B cell (primary cell): ENCODE data around the gene AP3B2. TPM values are rescaled to one million over a fixed set of nuclear protein-coding genes. Genes with fewer than 3 reads are reported as not detected.

Experiments
- ATAC-seq: fragments of 200-7000 bp; cut with Tn5 transposase; one replicate; pipeline ENCODE4 v1.10.0; 2021; ENCODE audit warnings: low read depth, mild to moderate bottlenecking, moderate number of reproducible peaks, moderate library complexity
- CTCF ChIA-PET: fragments of 350-600 bp; sonication (Branson Sonifier 250); formaldehyde crosslinking; loops from one replicate; lab custom pipeline; 2021; ENCODE audit warnings: antibody characterized with exemption, inconsistent platforms; lab: Charles Lee
- POLR2A ChIA-PET: fragments of 350-600 bp; sonication (Branson Sonifier 250); formaldehyde crosslinking; loops from one replicate; lab custom pipeline; 2021; ENCODE audit warnings: antibody characterized with exemption; lab: Charles Lee
- DNase-seq: peaks from one replicate; pipeline ENCODE4 v3.0.0; 2013
- H2AFZ ChIP-seq: 2 replicates; pipeline ENCODE4 v1.6.1; 2012; ENCODE audit warnings: mild to moderate bottlenecking, low read depth, low read length; ENCODE audit not compliant: insufficient read depth, poor library complexity, severe bottlenecking
- H3K27ac ChIP-seq, 2 donors: 1 replicate in 1 of 2; 2 replicates in 1 of 2; pipeline ENCODE4 v1.5.1; 2012 to 2013; ENCODE audit warnings: low read length in 2 of 2, mild to moderate bottlenecking in 2 of 2, moderate library complexity in 1 of 2
- H3K27me3 ChIP-seq, 4 experiments: fragments of 200-600 bp in 1 of 4; sonication (generic) in 1 of 4; replicated peaks in 1 of 4; 1 replicate in 2 of 4; 2 replicates in 2 of 4; pipeline versions ENCODE4 v1.6.1 to v1.7.0; 2013 to 2016; ENCODE audit warnings: low read length in 3 of 4, mild to moderate bottlenecking in 2 of 4, mixed read lengths in 1 of 4, moderate library complexity in 1 of 4; ENCODE audit not compliant: insufficient read depth in 4 of 4, control insufficient read depth in 3 of 4; ENCODE audit errors: control extremely low read depth in 1 of 4
- H3K36me3 ChIP-seq, 2 experiments: replicated peaks in 1 of 2; 1 replicate in 1 of 2; 2 replicates in 1 of 2; pipeline versions ENCODE4 v1.6.1 to v1.7.1; 2013; ENCODE audit warnings: low read length in 1 of 2; ENCODE audit not compliant: insufficient read depth in 2 of 2, control insufficient read depth in 1 of 2; ENCODE audit errors: control extremely low read depth in 1 of 2, extremely low read depth in 1 of 2
- H3K4me1 ChIP-seq, 2 donors: fragments of 200-600 bp in 1 of 2; sonication (generic) in 1 of 2; 1 replicate in 1 of 2; 2 replicates in 1 of 2; pipeline versions ENCODE4 v1.5.1 to v1.6.1; 2013 to 2017; ENCODE audit warnings: low read length in 2 of 2; ENCODE audit not compliant: control insufficient read depth in 2 of 2, insufficient read depth in 2 of 2
- H3K4me2 ChIP-seq: replicated peaks from 2 replicates; pipeline ENCODE3; 2012; ENCODE audit warnings: mild to moderate bottlenecking, low read depth, low read length; ENCODE audit not compliant: poor library complexity, severe bottlenecking
- H3K4me3 ChIP-seq, 5 experiments: fragments of 200-600 bp in 1 of 5; sonication (generic) in 1 of 5; 1 replicate in 3 of 5; 2 replicates in 2 of 5; pipeline versions ENCODE4 v1.5.1 to v1.7.0; 2011 to 2016; ENCODE audit warnings: low read length in 4 of 5, mild to moderate bottlenecking in 4 of 5, low read depth in 2 of 5, control low read depth in 1 of 5, moderate library complexity in 1 of 5; ENCODE audit not compliant: insufficient read depth in 1 of 5; ENCODE audit errors: control extremely low read depth in 1 of 5, extremely low read depth in 1 of 5
- H3K79me2 ChIP-seq: fragments of 200-600 bp; sonication (generic); one replicate; pipeline ENCODE4 v1.6.0; 2016; ENCODE audit warnings: low read length; ENCODE audit not compliant: control insufficient read depth, insufficient read depth
- H3K9ac ChIP-seq: fragments of 200-600 bp; sonication (generic); 2 replicates; pipeline ENCODE4 v1.6.1; 2017; ENCODE audit warnings: mild to moderate bottlenecking, low read length, moderate library complexity
- H3K9me3 ChIP-seq, 3 donors: one replicate each; pipeline versions ENCODE4 v1.6.1 to v1.7.1; 2013; ENCODE audit warnings: low read length in 2 of 3; ENCODE audit not compliant: control insufficient read depth in 2 of 3, insufficient read depth in 1 of 3; ENCODE audit errors: control extremely low read depth in 1 of 3
- H4K20me1 ChIP-seq: 2 replicates; pipeline ENCODE4 v1.6.0; 2012; ENCODE audit warnings: mild to moderate bottlenecking, low read length; ENCODE audit not compliant: insufficient read depth, control insufficient read depth, poor library complexity, severe bottlenecking
- H3K27ac Mint-ChIP-seq: one replicate; pipeline ENCODE4 v1.8.0; 2021; ENCODE audit warnings: mixed read lengths
- H3K27me3 Mint-ChIP-seq: one replicate; pipeline ENCODE4 v1.8.0; 2021; ENCODE audit warnings: mixed read lengths
- H3K4me1 Mint-ChIP-seq: one replicate; pipeline ENCODE4 v1.8.0; 2021; ENCODE audit warnings: mixed read lengths
- H3K4me3 Mint-ChIP-seq: one replicate; pipeline ENCODE4 v1.8.0; 2021; ENCODE audit warnings: mixed read lengths
- H3K9me3 Mint-ChIP-seq: one replicate; pipeline ENCODE4 v1.8.0; 2022; ENCODE audit warnings: mixed read lengths; ENCODE audit not compliant: insufficient read depth
- EZH2 ChIP-seq: IDR thresholded peaks from 2 replicates; pipeline ENCODE4 v1.6.1; 2012; ENCODE audit warnings: borderline replicate concordance, low read depth, mild to moderate bottlenecking, moderate library complexity, low read length; ENCODE audit not compliant: insufficient read depth, poor library complexity, severe bottlenecking
- WGBS: methylation state at CpG from one replicate; pipeline ENCODE4 v1.1.5; 2013; ENCODE audit warnings: missing lambda C conversion rate; ENCODE audit not compliant: insufficient coverage; 5-methylcytosine and 5-hydroxymethylcytosine counted together
- intact Hi-C: fragments of 100-400 bp; cut with micrococcal nuclease; formaldehyde crosslinking; loops from one replicate; pipeline ENCODE4 v1.10.0; 2022
- polyA plus RNA-seq: library from polyadenylated mRNA; depleted of rRNA; stranded (reverse); fragments of >200 nt; gene quantifications from 2 replicates; pipeline ENCODE4 v1.2.3, GENCODE V29; 2012
- total RNA-seq, 2 donors: library from RNA; stranded (reverse); fragments of 120-200 nt in 1 of 2; gene quantifications; 1 replicate in 1 of 2; 2 replicates in 1 of 2; pipeline versions ENCODE4 v1.2.3 to v1.2.4, GENCODE V29; 2013 to 2022
- TF ChIP-seq, protein P1 (sequence below): fragments of 200-600 bp; IDR thresholded peaks from one replicate; pipeline ENCODE4 v1.8.0; 2022; ENCODE audit warnings: antibody characterized with exemption, mild to moderate bottlenecking

Gene AP3B2
- total and polyA plus RNA-seq, 2 donors (not counting 1 experiment from before 2014, with no cell fraction given): 0.15 to 0.37 TPM

- H3K79me2 ChIP-seq: no peaks in the 10 kb centered on the region
- intact Hi-C loops: no loop called here
- no peaks in the 10 kb centered on the region for H4K20me1 ChIP-seq
- CTCF ChIA-PET: interaction anchor here (0.6 kb wide), 1 partner anchor 26 kb away, joined by 4 read pairs; no protein-coding TSS in a partner anchor
- POLR2A ChIA-PET: no interaction called here
- H3K27ac ChIP-seq: no peak overlapping the region
- no peaks in the 10 kb centered on the region for H3K9me3 ChIP-seq
- no peak overlapping the region for H3K9ac ChIP-seq
- no peaks in the 10 kb centered on the region for H3K4me1 ChIP-seq
- H3K4me2 ChIP-seq: no peak overlapping the region
- DNase-seq (no peak), ATAC-seq (no peak)
- TF ChIP-seq, protein P1, sequence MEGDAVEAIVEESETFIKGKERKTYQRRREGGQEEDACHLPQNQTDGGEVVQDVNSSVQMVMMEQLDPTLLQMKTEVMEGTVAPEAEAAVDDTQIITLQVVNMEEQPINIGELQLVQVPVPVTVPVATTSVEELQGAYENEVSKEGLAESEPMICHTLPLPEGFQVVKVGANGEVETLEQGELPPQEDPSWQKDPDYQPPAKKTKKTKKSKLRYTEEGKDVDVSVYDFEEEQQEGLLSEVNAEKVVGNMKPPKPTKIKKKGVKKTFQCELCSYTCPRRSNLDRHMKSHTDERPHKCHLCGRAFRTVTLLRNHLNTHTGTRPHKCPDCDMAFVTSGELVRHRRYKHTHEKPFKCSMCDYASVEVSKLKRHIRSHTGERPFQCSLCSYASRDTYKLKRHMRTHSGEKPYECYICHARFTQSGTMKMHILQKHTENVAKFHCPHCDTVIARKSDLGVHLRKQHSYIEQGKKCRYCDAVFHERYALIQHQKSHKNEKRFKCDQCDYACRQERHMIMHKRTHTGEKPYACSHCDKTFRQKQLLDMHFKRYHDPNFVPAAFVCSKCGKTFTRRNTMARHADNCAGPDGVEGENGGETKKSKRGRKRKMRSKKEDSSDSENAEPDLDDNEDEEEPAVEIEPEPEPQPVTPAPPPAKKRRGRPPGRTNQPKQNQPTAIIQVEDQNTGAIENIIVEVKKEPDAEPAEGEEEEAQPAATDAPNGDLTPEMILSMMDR: no peak
- TF ChIP-seq EZH2: no peak
- no peak overlapping the region for H2AFZ ChIP-seq
- peaks cover 0 to 28% (median 4%) of the 10 kb centered on the region in 4 experiments for H3K27me3 ChIP-seq
- H3K4me1 Mint-ChIP-seq: no peaks in the 10 kb centered on the region
- no peaks in the 10 kb centered on the region for H3K36me3 ChIP-seq
- H3K27me3 Mint-ChIP-seq: peaks cover 45% of the 10 kb centered on the region
- H3K4me3 Mint-ChIP-seq: no peak overlapping the region
- no peak overlapping the region for H3K27ac Mint-ChIP-seq
- no peak overlapping the region for H3K4me3 ChIP-seq
- no peaks in the 10 kb centered on the region for H3K9me3 Mint-ChIP-seq
- 54% methylated on average over 2 of the region's 2 CpGs for WGBS
Measured at GRCh38 chr15:82635798-82636197, 73.9 kb downstream of the AP3B2 start.

DNA sequence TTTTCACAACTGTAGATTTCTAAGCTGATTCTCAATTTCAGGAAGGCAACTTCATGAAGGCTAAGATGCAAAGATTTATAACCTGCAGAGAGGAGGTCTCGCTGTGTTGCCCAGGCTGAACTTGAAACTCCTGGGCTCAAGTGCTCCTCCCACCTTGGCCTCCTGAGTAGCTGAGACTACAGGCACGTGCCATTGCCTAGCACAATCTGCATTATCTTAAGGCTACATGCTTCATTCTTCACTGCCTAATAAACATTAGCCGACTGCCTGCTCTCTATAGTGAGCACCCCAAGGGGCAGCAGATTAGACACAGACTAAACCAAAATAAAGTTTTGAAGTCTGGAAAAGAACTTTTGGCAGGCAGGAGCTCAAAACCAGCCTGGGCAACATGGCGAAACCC is 79.6 kb downstream of the AP3B2 start:
- DNase-seq: no peak
- ChIA-PET CTCF (no interaction called here), POLR2A (no interaction called here)
- intact Hi-C loops: no loop called here
- no peak overlapping the region for H3K9ac ChIP-seq
- H3K79me2 ChIP-seq: no peaks in the 10 kb centered on the region
- Mint-ChIP-seq H3K9me3 (no peaks in the 10 kb centered on the region), H3K27ac (no peak overlapping the region), H3K27me3 (peaks cover 8% of the 10 kb centered on the region), H3K4me1 (no peaks in the 10 kb centered on the region), H3K4me3 (no peak overlapping the region)
- H3K36me3 ChIP-seq: no peaks in the 10 kb centered on the region
- H3K4me2 ChIP-seq: no peak overlapping the region
- H3K27ac ChIP-seq: no peak overlapping the region
- no peak for TF ChIP-seq EZH2
- TF ChIP-seq, protein P1: no peak
- ATAC-seq: no peak
- peaks cover 0 to 5% (median 2%) of the 10 kb centered on the region in 4 experiments for H3K27me3 ChIP-seq
- H2AFZ ChIP-seq: no peak overlapping the region
- H3K9me3 ChIP-seq: no peaks in the 10 kb centered on the region
- H4K20me1 ChIP-seq: no peaks in the 10 kb centered on the region
- WGBS: 86% methylated on average over 2 of the region's 4 CpGs
- no peak overlapping the region for H3K4me3 ChIP-seq
- no peaks in the 10 kb centered on the region for H3K4me1 ChIP-seq
